ENCODE data around the gene SEMA3A.

GRCh38 chr7:84218681-84219080, 24.1 kb upstream of the SEMA3A start:
- TF ChIP-seq CTCF (IDR thresholded peaks at IDR 0.05; ENCODE audit: low read depth, low read length) = no peak
- no peak for TF ChIP-seq EZH2phosphoT487 (IDR thresholded peaks at IDR 0.05; ENCODE audit: low read depth)

Data from OCI-LY3 (cell line).